K562 (cell line): ENCODE results near the gene LRRC39. TPM values are rescaled to one million over a fixed set of nuclear protein-coding genes. Genes with fewer than 3 reads are reported as not detected.

Experiments used
- ADNP ChIP-seq: fragments of 200-800 bp; sonication (Bioruptor generic); IDR thresholded peaks from 2 replicates; pipeline ENCODE4 v1.6.1; 2016; ENCODE audit warnings: missing genetic modification characterization, missing compliant biosample characterization
- CUX1 ChIP-seq: fragments of 200-800 bp; sonication (Bioruptor generic); IDR thresholded peaks from 2 replicates; pipeline ENCODE4 v1.6.1; 2016; ENCODE audit warnings: missing genetic modification characterization, missing compliant biosample characterization
- EP300 ChIP-seq: IDR thresholded peaks from 2 replicates; pipeline ENCODE4 v1.6.1; 2012; ENCODE audit warnings: low read length, improper control_type of control experiment
- GATAD2B ChIP-seq: fragments of 450-650 bp; IDR thresholded peaks from 2 replicates; pipeline ENCODE4 v1.6.1; 2017; ENCODE audit warnings: mild to moderate bottlenecking, borderline replicate concordance
- HDAC2 ChIP-seq: fragments of 450-650 bp; IDR thresholded peaks from 2 replicates; pipeline ENCODE4 v1.6.1; 2016; ENCODE audit warnings: mild to moderate bottlenecking
- HES1 ChIP-seq: fragments of 450-650 bp; IDR thresholded peaks from 2 replicates; pipeline ENCODE4 v1.6.1; 2016; ENCODE audit warnings: low read depth, mild to moderate bottlenecking, moderate library complexity
- MEF2A ChIP-seq: IDR thresholded peaks from 2 replicates; pipeline ENCODE4 v1.6.1; 2011; ENCODE audit warnings: low read depth, mild to moderate bottlenecking, low read length, moderate library complexity; ENCODE audit not compliant: control insufficient read depth
- MTA1 ChIP-seq: fragments of 450-650 bp; IDR thresholded peaks from 2 replicates; pipeline ENCODE4 v1.6.1; 2017; ENCODE audit warnings: borderline replicate concordance
- POLR2A ChIP-seq: fragments of 450-650 bp; conservative IDR thresholded peaks from 2 replicates; pipeline ENCODE4 v1.6.1; 2016
- PYGO2 ChIP-seq: fragments of 450-650 bp; IDR thresholded peaks from 2 replicates; pipeline ENCODE4 v1.6.1; 2016; ENCODE audit warnings: mild to moderate bottlenecking, missing genetic modification characterization, moderate library complexity, missing compliant biosample characterization
- RBFOX2 ChIP-seq: fragments of 200-400 bp; formaldehyde crosslinking; IDR thresholded peaks from 2 replicates; pipeline ENCODE4 v1.6.1; 2017; ENCODE audit warnings: low read depth, mild to moderate bottlenecking, low read length, moderate library complexity
- RBM34 ChIP-seq: fragments of 200-400 bp; formaldehyde crosslinking; IDR thresholded peaks from 2 replicates; pipeline ENCODE4 v1.6.1; 2018; ENCODE audit warnings: low read length, borderline replicate concordance; ENCODE audit not compliant: insufficient read depth
- SAFB2 ChIP-seq: fragments of 200-400 bp; formaldehyde crosslinking; IDR thresholded peaks from 2 replicates; pipeline ENCODE4 v1.6.1; 2018; ENCODE audit warnings: borderline replicate concordance, low read length, low read depth, moderate library complexity; ENCODE audit not compliant: severe bottlenecking
- TCF3 ChIP-seq: sonication (generic); formaldehyde crosslinking; IDR thresholded peaks from 2 replicates; pipeline ENCODE4 v1.4.0; 2020; ENCODE audit warnings: mild to moderate bottlenecking, missing genetic modification reagents
- ZBTB26 ChIP-seq: fragments of 450-650 bp; formaldehyde crosslinking; IDR thresholded peaks from 2 replicates; pipeline ENCODE4 v1.4.0; 2022; ENCODE audit warnings: missing genetic modification characterization
- ZNF175 ChIP-seq: fragments of 200-800 bp; sonication (Bioruptor generic); IDR thresholded peaks from 2 replicates; pipeline ENCODE4 v1.6.1; 2016; ENCODE audit warnings: low read depth, mild to moderate bottlenecking, missing genetic modification characterization, missing compliant biosample characterization
- ZNF584 ChIP-seq: fragments of 200-800 bp; sonication (Bioruptor generic); IDR thresholded peaks from 2 replicates; pipeline ENCODE4 v1.6.1; 2016; ENCODE audit warnings: low read depth, mild to moderate bottlenecking, missing genetic modification characterization, missing compliant biosample characterization
- ZNF589 ChIP-seq: fragments of 200-800 bp; sonication (Bioruptor generic); IDR thresholded peaks from 2 replicates; pipeline ENCODE4 v1.6.1; 2016; ENCODE audit warnings: low read depth, missing genetic modification characterization, missing compliant biosample characterization
- ZNF766 ChIP-seq: fragments of 200-800 bp; sonication (Bioruptor generic); conservative IDR thresholded peaks from 2 replicates; pipeline ENCODE4 v1.6.1; 2016; ENCODE audit warnings: missing genetic modification characterization, missing compliant biosample characterization
- polyA plus RNA-seq, 8 experiments: library from polyadenylated mRNA; depleted of rRNA in 4 of 8; stranded (reverse) in 5 of 8; unstranded in 3 of 8; fragments of >200 nt; fragmentation: Nextera tagmentation in 2 of 8; fragmentation: Illumina TruSeq in 1 of 8; extraction: Ambion mirVana in 2 of 8; extraction: Trizol in 1 of 8; gene quantifications; 2 replicates each; pipeline versions ENCODE4 v1.2.1 to v1.2.3, GENCODE V29; 2011 to 2014; ENCODE audit warnings: inconsistent platforms in 1 of 8, missing spikeins in 1 of 8
- total RNA-seq, 7 experiments: library from RNA; depleted of rRNA in 6 of 7; stranded (reverse); fragments of >200 nt in 6 of 7; fragmentation: Illumina TruSeq in 2 of 7; extraction: Trizol in 2 of 7; gene quantifications; 2 replicates each; pipeline versions ENCODE4 v1.2.1 to v1.2.3, GENCODE V29; 2011 to 2021; ENCODE audit warnings: low replicate concordance in 1 of 7
- TF ChIP-seq, protein P1 (sequence below): sonication (generic); formaldehyde crosslinking; IDR thresholded peaks from 2 replicates; pipeline ENCODE4 v1.8.1; 2023; ENCODE audit warnings: mild to moderate bottlenecking, missing genetic modification reagents

LRRC39 gene
- total and polyA plus RNA-seq, 9 of the 15 experiments (the other 6 are each of a cell fraction or from before 2014, with no cell fraction given) = 1.00 to 3.1 (median 1.3) TPM

GRCh38 chr1:100100202-100100601 lies 77.9 kb downstream of the LRRC39 start (continued):
- no peak for TF ChIP-seq SAFB2
- TF ChIP-seq, protein P1, sequence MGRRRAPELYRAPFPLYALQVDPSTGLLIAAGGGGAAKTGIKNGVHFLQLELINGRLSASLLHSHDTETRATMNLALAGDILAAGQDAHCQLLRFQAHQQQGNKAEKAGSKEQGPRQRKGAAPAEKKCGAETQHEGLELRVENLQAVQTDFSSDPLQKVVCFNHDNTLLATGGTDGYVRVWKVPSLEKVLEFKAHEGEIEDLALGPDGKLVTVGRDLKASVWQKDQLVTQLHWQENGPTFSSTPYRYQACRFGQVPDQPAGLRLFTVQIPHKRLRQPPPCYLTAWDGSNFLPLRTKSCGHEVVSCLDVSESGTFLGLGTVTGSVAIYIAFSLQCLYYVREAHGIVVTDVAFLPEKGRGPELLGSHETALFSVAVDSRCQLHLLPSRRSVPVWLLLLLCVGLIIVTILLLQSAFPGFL (CRISPR knock-in tag) = no peak
- TF ChIP-seq RBFOX2 = no peak
- TF ChIP-seq ZNF584 (CRISPR knock-in tag) = no peak
- no peak for TF ChIP-seq ZBTB26 (CRISPR knock-in tag)
- peak; percentile 35; the same call in 1 of the 2 replicates for TF ChIP-seq EP300
- no peak for TF ChIP-seq CUX1 (CRISPR knock-in tag)
- no peak for TF ChIP-seq RBM34
- TF ChIP-seq POLR2A = no peak
- no peak for TF ChIP-seq GATAD2B
- TF ChIP-seq ADNP (tag) = no peak
- no peak for TF ChIP-seq MEF2A
- TF ChIP-seq PYGO2 (tag) = no peak
- no peak for TF ChIP-seq ZNF589 (CRISPR knock-in tag)
- no peak for TF ChIP-seq ZNF175 (CRISPR knock-in tag)
- no peak for TF ChIP-seq MTA1
- TF ChIP-seq TCF3 (CRISPR knock-in tag) = peak; percentile 84
- no peak for TF ChIP-seq HDAC2
- TF ChIP-seq ZNF766 (CRISPR knock-in tag) = no peak
- no peak for TF ChIP-seq HES1
